CD4-positive, alpha-beta T cell (primary cell): ENCODE results near the gene LTC4S. TPM values are rescaled to one million over a fixed set of nuclear protein-coding genes. Genes with fewer than 3 reads are reported as not detected.

ENCODE experiments used
- ATAC-seq: fragments of 200-7000 bp; cut with Tn5 transposase; one replicate; pipeline ENCODE4 v1.10.0; 2022; ENCODE audit warnings: mild to moderate bottlenecking; ENCODE audit not compliant: poor library complexity
- CTCF ChIA-PET: fragments of 350-600 bp; sonication (Branson Sonifier 250); formaldehyde crosslinking; loops from one replicate; lab custom pipeline; 2021; ENCODE audit warnings: antibody characterized with exemption, inconsistent platforms; lab: Charles Lee
- POLR2A ChIA-PET: fragments of 350-600 bp; sonication (Branson Sonifier 250); formaldehyde crosslinking; loops from one replicate; lab custom pipeline; 2021; ENCODE audit warnings: antibody characterized with exemption, inconsistent platforms; lab: Charles Lee
- DNase-seq, 14 experiments: peaks; one replicate each; pipeline ENCODE4 v3.0.0-alpha.2; 2013 to 2020; ENCODE audit warnings: mixed read lengths in 2 of 14
- H3K27ac ChIP-seq, 2 donors: one replicate each; pipeline versions ENCODE4 v1.5.1 to v1.7.0; 2013; ENCODE audit warnings: low read length in 2 of 2, low read depth in 1 of 2, mild to moderate bottlenecking in 1 of 2
- H3K27me3 ChIP-seq, 2 experiments: 1 replicate in 1 of 2; 2 replicates in 1 of 2; pipeline versions ENCODE4 v1.6.1 to v1.7.0; 2013; ENCODE audit warnings: low read length in 2 of 2, control low read depth in 1 of 2, mild to moderate bottlenecking in 1 of 2, moderate library complexity in 1 of 2; ENCODE audit not compliant: insufficient read depth in 2 of 2, control insufficient read depth in 1 of 2
- H3K36me3 ChIP-seq: one replicate; pipeline ENCODE4 v1.6.1; 2013; ENCODE audit warnings: low read length, control low read depth; ENCODE audit not compliant: insufficient read depth
- H3K4me1 ChIP-seq: one replicate; pipeline ENCODE4 v1.6.1; 2013; ENCODE audit warnings: low read length, control low read depth; ENCODE audit not compliant: insufficient read depth
- H3K4me3 ChIP-seq: one replicate; pipeline ENCODE4 v1.5.1; 2013; ENCODE audit warnings: mild to moderate bottlenecking, low read length, moderate library complexity
- H3K9me3 ChIP-seq, 2 experiments: 1 replicate in 1 of 2; 2 replicates in 1 of 2; pipeline versions ENCODE4 v1.6.1 to v1.7.0; 2013; ENCODE audit warnings: low read length in 2 of 2, mild to moderate bottlenecking in 2 of 2, control low read depth in 1 of 2, moderate library complexity in 1 of 2; ENCODE audit not compliant: control insufficient read depth in 1 of 2, insufficient read depth in 1 of 2
- H3K27ac Mint-ChIP-seq: one replicate; pipeline ENCODE4 v1.8.0; 2020; ENCODE audit warnings: mixed read lengths
- H3K27me3 Mint-ChIP-seq: one replicate; pipeline ENCODE4 v1.8.0; 2021; ENCODE audit warnings: mixed read lengths
- H3K36me3 Mint-ChIP-seq: one replicate; pipeline ENCODE4 v1.8.0; 2021; ENCODE audit warnings: low read depth, mixed read lengths
- H3K4me1 Mint-ChIP-seq: one replicate; pipeline ENCODE4 v1.8.0; 2021; ENCODE audit warnings: low read depth, mixed read lengths
- H3K4me3 Mint-ChIP-seq: one replicate; pipeline ENCODE4 v1.8.0; 2020; ENCODE audit warnings: mild to moderate bottlenecking, mixed read lengths
- H3K9me3 Mint-ChIP-seq: one replicate; pipeline ENCODE4 v1.8.0; 2020; ENCODE audit warnings: mixed read lengths
- CTCF ChIP-seq: fragments of 200-600 bp; IDR thresholded peaks from one replicate; pipeline ENCODE4 v1.8.0; 2022; ENCODE audit warnings: antibody characterized with exemption, mild to moderate bottlenecking
- intact Hi-C, 2 experiments: fragments of 100-400 bp; cut with DNase I in 1 of 2; cut with micrococcal nuclease in 1 of 2; formaldehyde crosslinking; loops; one replicate each; pipeline versions ENCODE4 v1.15.1 to v1.9.0; 2023 to 2025; cut with DNase I, micrococcal nuclease
- total RNA-seq, 174 experiments: library from RNA in 2 of 174; stranded (reverse) in 2 of 174; gene quantifications; one replicate each; pipeline ENCODE4 v1.2.3 and lab custom pipeline; 2021 to 2026

LTC4S gene
- total RNA-seq, 2 experiments from 2014 or later, result 3.6 to 4.2 TPM

- ChIA-PET POLR2A (no interaction called here), CTCF (interaction anchor here (1.0 kb wide), 1 partner anchor 23 kb away, joined by 3 read pairs; no protein-coding TSS in a partner anchor)
- no peaks in the 10 kb centered on the region for H3K4me1 ChIP-seq
- no peaks in the 10 kb centered on the region for H3K27me3 ChIP-seq
- no peaks in the 10 kb centered on the region for H3K9me3 ChIP-seq
- H3K36me3 ChIP-seq, result peaks cover 52% of the 10 kb centered on the region
- H3K27ac Mint-ChIP-seq, result no peak overlapping the region
- H3K4me3 ChIP-seq, result no peak overlapping the region
- no peak for ATAC-seq
- no peaks in the 10 kb centered on the region for H3K27me3 Mint-ChIP-seq
- H3K27ac ChIP-seq, result no peak overlapping the region
- peaks cover 61% of the 10 kb centered on the region for H3K36me3 Mint-ChIP-seq
- intact Hi-C loops, result no loop called here
- DNase-seq, result no peak
- no peak for TF ChIP-seq CTCF
- no peak overlapping the region for H3K4me3 Mint-ChIP-seq
- no peaks in the 10 kb centered on the region for H3K4me1 Mint-ChIP-seq
- H3K9me3 Mint-ChIP-seq, result no peaks in the 10 kb centered on the region
These were observed 15.2 kb upstream of the LTC4S start for GRCh38 chr5:179778591-179778990.

DNA sequence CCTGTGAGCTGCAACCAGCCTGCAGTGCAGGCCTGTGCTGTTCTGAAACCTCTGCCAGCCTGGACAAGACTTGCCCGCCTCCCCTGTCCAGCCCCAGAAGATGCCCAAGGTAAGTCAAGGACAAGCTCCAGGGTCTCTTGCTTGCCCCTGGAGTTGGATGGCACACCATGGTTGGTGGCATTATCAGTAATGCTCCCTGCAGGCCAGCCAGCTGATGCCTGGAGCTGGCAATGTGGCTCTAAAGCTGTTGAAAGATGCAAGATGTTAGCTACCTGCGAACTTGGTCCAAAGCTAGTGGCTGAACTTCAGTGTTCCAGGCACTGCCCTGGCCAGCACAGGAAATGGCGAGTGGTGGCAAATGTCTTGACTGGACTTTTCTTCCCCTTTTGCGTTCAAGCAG lies 14.0 kb upstream of the LTC4S start:
- peaks cover 52% of the 10 kb centered on the region for H3K36me3 Mint-ChIP-seq
- ChIA-PET CTCF (interaction anchor here (0.8 kb wide), 1 partner anchor 22 kb away, joined by 3 read pairs; no protein-coding TSS in a partner anchor), POLR2A (interaction anchor here (1.2 kb wide), 1 partner anchor 10 kb away, joined by 3 read pairs; no protein-coding TSS in a partner anchor)

GRCh38 chr5:179780362-179780761 lies 13.4 kb upstream of the LTC4S start:
- Histone ChIP-seq H3K27me3 (no peaks in the 10 kb centered on the region), H3K4me3 (no peak overlapping the region), H3K27ac (no peak overlapping the region), H3K4me1 (no peaks in the 10 kb centered on the region), H3K36me3 (peaks cover 35% of the 10 kb centered on the region), H3K9me3 (no peaks in the 10 kb centered on the region)
- Mint-ChIP-seq H3K36me3 (peaks cover 50% of the 10 kb centered on the region), H3K4me1 (no peaks in the 10 kb centered on the region), H3K9me3 (no peaks in the 10 kb centered on the region), H3K27me3 (no peaks in the 10 kb centered on the region), H3K4me3 (no peak overlapping the region), H3K27ac (no peak overlapping the region)
- no peak for TF ChIP-seq CTCF
- POLR2A ChIA-PET, result interaction anchor here (1.2 kb wide), 1 partner anchor 11 kb away, joined by 3 read pairs; no protein-coding TSS in a partner anchor
- intact Hi-C loops, result no loop called here
- CTCF ChIA-PET, result interaction anchor here (0.8 kb wide), 1 partner anchor 21 kb away, joined by 3 read pairs; no protein-coding TSS in a partner anchor
- DNase-seq, result no peak
- ATAC-seq, result no peak

More for the DNA sequence above, 14.0 kb upstream of the LTC4S start:
- intact Hi-C loops, result no loop called here
- Histone ChIP-seq H3K27ac (no peak overlapping the region), H3K4me3 (no peak overlapping the region), H3K4me1 (no peaks in the 10 kb centered on the region), H3K36me3 (peaks cover 40% of the 10 kb centered on the region), H3K27me3 (no peaks in the 10 kb centered on the region), H3K9me3 (no peaks in the 10 kb centered on the region)
- no peaks in the 10 kb centered on the region for H3K9me3 Mint-ChIP-seq
- ATAC-seq (no peak), DNase-seq (no peak)
- no peak overlapping the region for H3K27ac Mint-ChIP-seq
- TF ChIP-seq CTCF, result no peak
- no peaks in the 10 kb centered on the region for H3K4me1 Mint-ChIP-seq
- no peak overlapping the region for H3K4me3 Mint-ChIP-seq
- no peaks in the 10 kb centered on the region for H3K27me3 Mint-ChIP-seq
